ENCODE measurements around the gene EIF2B5. TPM values are rescaled to one million over a fixed set of nuclear protein-coding genes. Genes with fewer than 3 reads are reported as not detected.

EIF2B5 gene
- total RNA-seq, 4 donors from 2014 or later, result 42.6 to 56.8 (median 53.4) TPM

DNA sequence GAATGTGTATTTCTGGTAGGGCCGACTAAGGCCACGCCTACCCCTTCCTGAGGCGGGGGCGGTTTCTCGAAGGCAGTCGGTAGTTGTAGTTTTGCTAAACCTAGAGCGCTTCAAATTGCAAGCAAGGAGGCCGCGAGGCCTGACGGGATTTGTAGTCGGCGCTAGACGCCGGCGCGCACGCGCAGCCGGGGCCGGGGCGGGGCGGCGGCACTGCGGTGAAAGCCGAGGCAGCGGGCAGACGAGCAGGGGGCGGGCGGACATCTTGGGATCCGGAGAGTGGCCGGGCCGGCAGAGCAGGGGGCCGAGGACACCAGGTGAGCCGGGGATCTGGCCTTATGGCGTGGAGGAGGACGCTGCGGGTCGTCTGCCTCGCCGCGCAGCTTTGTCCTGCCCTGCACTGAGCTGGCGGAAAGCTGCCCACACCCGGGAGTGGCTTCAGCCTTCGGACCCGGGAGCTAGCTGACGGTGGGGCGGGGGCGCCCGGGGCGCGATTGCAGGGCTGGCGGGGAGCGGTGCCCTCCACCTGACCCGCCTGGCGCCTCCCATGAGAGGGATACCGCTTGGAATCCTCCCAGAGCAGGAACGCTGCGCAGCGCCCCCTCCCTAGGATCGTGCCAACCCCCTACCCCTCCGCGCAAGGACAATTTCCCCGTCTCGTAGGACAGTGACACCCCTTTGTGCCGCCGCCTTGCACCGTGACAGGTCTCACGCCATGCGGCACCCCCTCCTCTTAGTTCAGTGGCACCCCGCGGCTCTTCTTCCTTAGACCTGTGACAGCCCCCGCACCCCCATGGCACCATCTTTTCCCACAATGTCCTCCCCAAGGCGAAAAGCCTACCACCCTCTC lies 39.7 kb downstream of the EIF2B5 start, which contains the start of gene AP2M1:
Gene AP2M1 (plus strand): TSS at position 210 of the 847 bp plus-strand sequence. CDS start 2,139 bp downstream, outside the sequence.
- TF ChIP-seq, protein P1, sequence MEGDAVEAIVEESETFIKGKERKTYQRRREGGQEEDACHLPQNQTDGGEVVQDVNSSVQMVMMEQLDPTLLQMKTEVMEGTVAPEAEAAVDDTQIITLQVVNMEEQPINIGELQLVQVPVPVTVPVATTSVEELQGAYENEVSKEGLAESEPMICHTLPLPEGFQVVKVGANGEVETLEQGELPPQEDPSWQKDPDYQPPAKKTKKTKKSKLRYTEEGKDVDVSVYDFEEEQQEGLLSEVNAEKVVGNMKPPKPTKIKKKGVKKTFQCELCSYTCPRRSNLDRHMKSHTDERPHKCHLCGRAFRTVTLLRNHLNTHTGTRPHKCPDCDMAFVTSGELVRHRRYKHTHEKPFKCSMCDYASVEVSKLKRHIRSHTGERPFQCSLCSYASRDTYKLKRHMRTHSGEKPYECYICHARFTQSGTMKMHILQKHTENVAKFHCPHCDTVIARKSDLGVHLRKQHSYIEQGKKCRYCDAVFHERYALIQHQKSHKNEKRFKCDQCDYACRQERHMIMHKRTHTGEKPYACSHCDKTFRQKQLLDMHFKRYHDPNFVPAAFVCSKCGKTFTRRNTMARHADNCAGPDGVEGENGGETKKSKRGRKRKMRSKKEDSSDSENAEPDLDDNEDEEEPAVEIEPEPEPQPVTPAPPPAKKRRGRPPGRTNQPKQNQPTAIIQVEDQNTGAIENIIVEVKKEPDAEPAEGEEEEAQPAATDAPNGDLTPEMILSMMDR (IDR thresholded peaks at IDR 0.05 in 4 of 5, conservative IDR thresholded peaks at IDR 0.05 in 1 of 5), result peak in 1 of 5 experiments; percentile 14
- peak; percentile 88 to 90 for TF ChIP-seq POLR2A (IDR thresholded peaks at IDR 0.05)
- H3K4me3 ChIP-seq, result peak within 1 kb of the TSS; percentile 95 to 98 (median 96)
- peak within 1 kb of the TSS; percentile 97 to 99 (median 98) for H3K27ac ChIP-seq
- peaks cover 29 to 39% of the 10 kb centered on the region in 2 donors for H3K4me1 ChIP-seq
- H3K36me3 ChIP-seq, result peaks cover 0 to 57% of the 10 kb centered on the region in 2 donors
- no peaks in the 10 kb centered on the region for H3K9me3 ChIP-seq
- DNase-seq (peak; percentile 98 to 100), ATAC-seq (peak; percentile 94 to 96)
- intact Hi-C loops (cut with DNase I; ENCODE audit: low total_unique reads) (loop anchor here (1.0 to 5.0 kb wide), 6 partner anchors 10 to 158 kb away; partner anchors contain the start of genes ABCC5, ALG3, DVL3 and EEF1AKMT4), in situ Hi-C loops (cut with MboI; ENCODE audit: low sequenced_read_pairs in 4 of 4) (loop anchor here in 2 of 4 donors (5.0 to 10.0 kb wide), 2 partner anchors 137 to 140 kb away; partner anchors contain the start of gene EIF4G1 (in 2 of the 2))
- no peaks in the 10 kb centered on the region for H3K27me3 ChIP-seq

DNA sequence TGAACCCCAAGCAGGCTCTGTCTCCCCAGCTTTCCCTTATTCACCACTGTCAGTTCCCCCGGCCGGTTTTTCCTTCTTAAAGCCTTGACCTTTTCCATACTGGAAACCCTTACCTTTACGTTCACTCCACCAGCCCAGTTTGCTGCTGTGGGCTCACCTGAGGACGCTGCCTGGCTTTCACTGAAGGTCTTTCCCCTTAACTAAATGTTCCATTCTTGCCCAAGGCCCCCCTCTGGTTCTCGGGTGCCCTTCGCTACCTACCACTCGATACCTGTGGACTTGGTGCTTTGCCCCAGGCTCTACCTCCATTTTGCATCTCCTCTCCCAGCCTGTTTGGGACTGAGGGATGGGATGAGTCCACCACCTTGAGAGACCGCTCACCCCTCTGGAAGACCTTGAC lies 40.3 kb downstream of the EIF2B5 start:
- intact Hi-C loops (cut with DNase I; ENCODE audit: low total_unique reads), result loop anchor here (2.0 kb wide), 3 partner anchors 21 to 159 kb away; partner anchors contain the start of genes ABCC5, DVL3 and EIF2B5
- H3K36me3 ChIP-seq, result peaks cover 6 to 59% of the 10 kb centered on the region in 2 donors
- no peaks in the 10 kb centered on the region for H3K9me3 ChIP-seq
- H3K27me3 ChIP-seq, result no peaks in the 10 kb centered on the region
- in situ Hi-C loops (cut with MboI; ENCODE audit: low sequenced_read_pairs in 4 of 4), result loop anchor here in 2 of 4 donors (5.0 to 10.0 kb wide), 2 partner anchors 137 to 139 kb away; partner anchors contain the start of gene EIF4G1 (in 2 of the 2)
- H3K4me3 ChIP-seq, result peak overlapping the region; percentile 95 to 98 (median 96)
- peak overlapping the region; percentile 97 to 99 (median 98) for H3K27ac ChIP-seq
- no peak for DNase-seq
- no peak for TF ChIP-seq POLR2A (IDR thresholded peaks at IDR 0.05)
- TF ChIP-seq, protein P1 (IDR thresholded peaks at IDR 0.05 in 4 of 5, conservative IDR thresholded peaks at IDR 0.05 in 1 of 5), result no peak
- no peak for ATAC-seq
- H3K4me1 ChIP-seq, result peaks cover 29 to 39% of the 10 kb centered on the region in 2 donors

DNA sequence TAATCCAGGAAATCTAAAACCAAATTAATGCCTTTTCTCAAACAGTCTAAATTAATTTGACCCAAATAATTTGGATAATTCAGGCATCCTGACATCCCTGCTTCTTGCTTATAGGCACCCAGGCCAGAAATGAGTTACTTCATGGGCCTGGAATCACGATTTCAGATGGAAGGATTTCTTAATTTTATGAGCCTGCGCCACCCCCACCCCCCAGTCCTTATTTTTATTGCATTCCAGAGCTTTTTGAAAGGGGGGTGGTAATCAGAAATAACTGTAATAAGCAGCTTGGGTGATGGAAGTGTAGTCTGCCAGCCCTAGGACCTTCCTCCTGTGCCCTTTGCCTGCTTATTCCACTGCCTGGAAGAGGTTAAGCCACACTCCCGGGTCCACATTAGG lies 40.8 kb downstream of the EIF2B5 start:
- in situ Hi-C loops (cut with MboI; ENCODE audit: low sequenced_read_pairs in 4 of 4) (loop anchor here in 2 of 4 donors (5.0 to 10.0 kb wide), 2 partner anchors 136 to 139 kb away; partner anchors contain the start of gene EIF4G1 (in 2 of the 2)), intact Hi-C loops (cut with DNase I; ENCODE audit: low total_unique reads) (loop anchor here (2.0 kb wide), 3 partner anchors 21 to 159 kb away; partner anchors contain the start of genes ABCC5, DVL3 and EIF2B5)
- H3K27me3 ChIP-seq, result no peaks in the 10 kb centered on the region
- peaks cover 29 to 39% of the 10 kb centered on the region in 2 donors for H3K4me1 ChIP-seq
- no peak for TF ChIP-seq POLR2A (IDR thresholded peaks at IDR 0.05)
- no peak for DNase-seq
- peaks cover 7 to 59% of the 10 kb centered on the region in 2 donors for H3K36me3 ChIP-seq
- no peak for ATAC-seq
- no peaks in the 10 kb centered on the region for H3K9me3 ChIP-seq
- H3K27ac ChIP-seq, result peak overlapping the region; percentile 97 to 99 (median 98)
- peak overlapping the region; percentile 95 to 98 (median 96) for H3K4me3 ChIP-seq

DNA sequence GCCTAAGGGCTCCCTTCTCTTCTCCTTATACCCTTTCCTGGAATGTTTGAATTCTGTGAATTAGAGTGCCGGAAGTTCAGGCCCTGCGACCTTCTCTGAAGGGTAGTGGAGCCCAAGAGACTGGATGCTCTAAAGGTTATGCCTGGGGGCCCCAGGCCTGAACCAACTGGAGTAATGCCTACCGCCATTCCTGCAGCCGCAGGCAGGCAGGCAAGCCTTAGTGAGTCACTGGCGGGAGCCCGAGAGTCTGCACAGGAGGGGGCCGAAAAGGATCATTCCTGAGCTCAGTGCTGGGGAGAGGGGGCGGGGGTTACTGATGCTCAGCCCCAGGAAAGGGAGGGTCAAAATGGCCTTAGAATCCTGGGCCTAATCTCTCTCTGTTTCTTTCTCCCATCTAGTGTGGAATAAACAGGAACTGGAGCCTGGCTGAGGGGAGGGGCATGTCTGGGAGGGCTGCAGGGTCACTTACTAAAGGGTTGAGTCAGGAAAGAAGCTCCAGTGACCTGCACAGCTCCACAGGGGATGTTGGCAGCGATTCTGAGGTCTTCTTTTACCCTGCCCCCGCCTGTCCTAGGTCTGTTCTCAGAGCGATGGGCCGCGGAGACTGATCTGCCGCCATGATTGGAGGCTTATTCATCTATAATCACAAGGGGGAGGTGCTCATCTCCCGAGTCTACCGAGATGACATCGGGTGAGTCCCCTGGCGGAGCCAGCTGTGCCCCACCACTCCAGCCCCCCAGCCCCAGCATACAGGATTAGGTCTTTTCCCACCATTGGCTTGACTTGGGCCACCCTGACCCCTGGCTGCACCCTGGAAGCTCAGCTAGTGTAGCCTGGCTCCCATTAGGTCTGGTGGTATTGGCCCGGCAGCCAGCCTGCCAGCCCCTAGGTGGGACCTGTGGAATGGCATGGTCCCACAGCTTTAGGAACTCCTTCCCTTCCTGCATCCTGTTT lies 41.5 kb downstream of the EIF2B5 start:
- H3K27ac ChIP-seq, result peak overlapping the region; percentile 97 to 99 (median 98)
- peaks cover 11 to 59% of the 10 kb centered on the region in 2 donors for H3K36me3 ChIP-seq
- intact Hi-C loops (cut with DNase I; ENCODE audit: low total_unique reads), result no loop called here
- peak; percentile 38 to 53 for DNase-seq
- no peak for TF ChIP-seq POLR2A (IDR thresholded peaks at IDR 0.05)
- TF ChIP-seq, protein P1 (IDR thresholded peaks at IDR 0.05 in 4 of 5, conservative IDR thresholded peaks at IDR 0.05 in 1 of 5), result no peak
- no peaks in the 10 kb centered on the region for H3K9me3 ChIP-seq
- peak overlapping the region; percentile 95 to 98 (median 96) for H3K4me3 ChIP-seq
- in situ Hi-C loops (cut with MboI; ENCODE audit: low sequenced_read_pairs in 4 of 4), result loop anchor here in 2 of 4 donors (5.0 to 10.0 kb wide), 2 partner anchors 136 to 138 kb away; partner anchors contain the start of gene EIF4G1 (in 2 of the 2)
- peaks cover 29 to 39% of the 10 kb centered on the region in 2 donors for H3K4me1 ChIP-seq
- ATAC-seq, result peak in 1 of 2 donors; percentile 13
- H3K27me3 ChIP-seq, result no peaks in the 10 kb centered on the region
